GM18520 (cell line): ENCODE measurements around the gene CHMP6.
A peak's percentile ranks its signal among the peaks of the same experiment; 100 is the strongest.
"Not testable (repeated sequence)": the region's sequence is repeated elsewhere in the genome, so short reads cannot be mapped to it uniquely, and the experiment has no call there.

Experiments
- ATAC-seq: cut with Tn5 transposase; IDR thresholded peaks from one replicate; pipeline ENCODE4 v1.9.1; 2021; ENCODE audit not compliant: unreplicated experiment

CHMP6 gene

DNA sequence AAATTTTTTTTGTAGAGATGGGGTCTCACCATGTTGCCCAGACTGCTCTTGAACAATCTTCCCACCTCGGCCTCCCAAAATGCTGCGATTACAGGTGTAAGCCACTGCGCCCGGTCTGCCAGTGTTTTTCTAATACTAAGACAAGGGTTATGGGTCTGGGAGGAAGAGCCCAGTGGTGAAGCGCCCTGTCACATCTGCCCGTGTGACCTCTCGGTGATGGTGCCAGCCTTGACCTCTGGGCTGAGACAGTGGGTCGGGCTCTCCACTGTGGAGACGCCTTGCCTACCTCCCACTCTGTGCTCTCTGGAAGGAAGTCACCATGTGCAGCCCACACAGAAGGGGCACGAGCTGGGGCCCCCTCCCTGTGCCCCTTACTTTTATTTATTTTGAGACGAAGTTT is 38.2 kb downstream of the CHMP6 start:
- no peak for ATAC-seq

DNA sequence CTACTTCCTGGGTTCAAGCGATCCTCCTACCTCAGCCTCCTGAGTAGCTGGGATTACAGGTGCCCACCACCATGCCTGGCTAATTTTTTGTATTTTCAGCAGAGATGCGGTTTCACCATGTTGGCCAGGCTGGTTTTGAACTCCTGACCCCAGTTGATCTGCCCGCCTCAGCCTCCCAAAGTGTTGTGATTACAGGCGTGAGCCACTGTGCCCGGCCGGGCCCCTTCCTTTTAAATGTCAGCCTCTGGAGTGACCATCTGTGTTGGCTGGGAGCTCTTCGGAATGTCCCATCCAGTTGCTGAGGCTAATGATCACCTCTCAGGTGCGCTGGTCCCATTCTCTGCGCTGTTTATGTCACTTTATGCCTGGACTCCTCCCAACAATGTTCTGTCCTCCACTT is 38.7 kb downstream of the CHMP6 start:
- not testable (repeated sequence) for ATAC-seq

DNA sequence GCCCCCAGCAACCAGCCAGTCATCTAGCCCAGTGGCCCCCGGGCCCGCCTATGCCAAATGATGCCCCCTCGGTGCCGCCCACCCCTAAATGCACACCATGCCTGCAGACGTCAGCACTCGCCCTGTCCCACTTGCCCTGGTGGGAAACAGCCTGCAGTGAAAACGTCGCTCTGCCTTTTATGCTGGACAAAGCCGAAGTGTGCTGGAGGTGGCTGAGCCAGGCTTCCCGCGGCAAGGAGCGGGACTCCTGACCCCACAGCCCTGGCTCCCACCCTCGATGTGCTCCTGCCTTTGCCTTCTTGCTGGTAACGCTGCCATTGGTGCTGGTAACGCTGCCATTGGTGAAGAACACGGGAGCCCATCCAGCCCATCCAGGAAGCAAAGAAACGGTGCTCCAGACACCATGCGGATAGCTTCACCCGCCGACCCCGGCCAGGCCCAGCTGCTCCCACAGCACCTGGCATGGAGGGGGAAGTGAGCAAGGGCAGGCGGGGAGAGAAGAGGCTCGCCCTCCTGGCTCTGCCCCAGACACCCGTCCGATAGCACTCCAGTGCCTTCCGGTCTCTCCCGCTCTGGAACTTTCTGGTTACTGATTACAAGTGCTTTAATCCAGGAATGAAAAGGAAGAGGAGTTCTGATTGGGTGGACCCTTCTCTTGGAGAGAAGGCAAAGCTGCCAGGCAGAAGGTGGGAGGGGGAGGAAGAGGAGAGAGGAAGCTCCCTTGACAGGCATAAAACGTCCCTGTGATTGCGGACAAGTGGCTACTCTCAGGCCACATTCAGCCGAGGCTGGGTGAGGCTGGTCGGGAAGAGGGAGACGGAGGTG is 39.3 kb downstream of the CHMP6 start:
- no peak for ATAC-seq

DNA sequence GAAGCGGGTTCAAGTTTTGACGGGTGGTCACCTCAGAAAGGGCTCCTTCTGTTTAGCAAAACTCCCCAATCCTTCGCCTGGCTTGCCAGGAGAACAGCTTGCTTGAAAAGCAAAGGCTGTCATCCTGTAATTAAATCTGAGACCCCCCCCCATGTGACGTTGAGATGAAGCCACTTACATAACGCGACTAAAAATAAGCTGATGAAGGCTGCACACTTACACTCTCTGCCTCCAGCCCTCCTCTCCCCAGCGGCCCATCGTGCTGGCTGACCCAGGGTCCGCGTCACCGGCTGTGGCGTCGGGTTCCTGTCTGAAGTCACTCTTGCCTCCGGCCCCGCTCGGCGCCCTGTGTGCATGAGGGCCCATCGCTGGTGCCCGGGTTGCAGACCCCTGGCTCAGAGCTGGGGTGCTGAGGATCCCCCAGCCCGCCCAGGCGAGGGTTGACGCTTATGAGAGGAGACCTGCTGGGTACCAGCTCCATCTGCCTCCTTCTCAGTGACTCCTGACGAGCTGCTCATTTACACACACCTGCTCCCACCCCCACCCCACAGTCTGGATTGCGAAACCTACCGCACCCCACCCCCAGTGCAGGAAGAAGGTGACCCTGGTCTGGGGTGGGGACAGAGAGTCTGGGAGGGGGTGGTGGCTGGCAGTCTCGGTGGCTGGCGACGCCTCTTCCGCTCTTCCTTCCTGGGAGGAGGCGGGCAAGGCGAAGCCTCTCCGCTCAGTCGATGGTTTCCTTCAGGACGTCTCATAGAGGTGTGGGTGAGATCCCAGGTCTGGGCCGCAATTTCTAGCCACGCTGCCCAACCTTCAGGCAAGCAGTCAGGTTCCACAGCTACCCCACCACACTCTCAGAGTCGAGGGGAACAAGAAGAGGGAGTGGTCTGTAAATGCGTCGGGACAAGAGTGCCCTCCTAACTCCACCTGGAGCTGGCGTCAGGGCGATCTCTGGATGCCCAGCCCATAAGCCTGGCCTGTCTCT is 40.2 kb downstream of the CHMP6 start:
- no peak for ATAC-seq

DNA sequence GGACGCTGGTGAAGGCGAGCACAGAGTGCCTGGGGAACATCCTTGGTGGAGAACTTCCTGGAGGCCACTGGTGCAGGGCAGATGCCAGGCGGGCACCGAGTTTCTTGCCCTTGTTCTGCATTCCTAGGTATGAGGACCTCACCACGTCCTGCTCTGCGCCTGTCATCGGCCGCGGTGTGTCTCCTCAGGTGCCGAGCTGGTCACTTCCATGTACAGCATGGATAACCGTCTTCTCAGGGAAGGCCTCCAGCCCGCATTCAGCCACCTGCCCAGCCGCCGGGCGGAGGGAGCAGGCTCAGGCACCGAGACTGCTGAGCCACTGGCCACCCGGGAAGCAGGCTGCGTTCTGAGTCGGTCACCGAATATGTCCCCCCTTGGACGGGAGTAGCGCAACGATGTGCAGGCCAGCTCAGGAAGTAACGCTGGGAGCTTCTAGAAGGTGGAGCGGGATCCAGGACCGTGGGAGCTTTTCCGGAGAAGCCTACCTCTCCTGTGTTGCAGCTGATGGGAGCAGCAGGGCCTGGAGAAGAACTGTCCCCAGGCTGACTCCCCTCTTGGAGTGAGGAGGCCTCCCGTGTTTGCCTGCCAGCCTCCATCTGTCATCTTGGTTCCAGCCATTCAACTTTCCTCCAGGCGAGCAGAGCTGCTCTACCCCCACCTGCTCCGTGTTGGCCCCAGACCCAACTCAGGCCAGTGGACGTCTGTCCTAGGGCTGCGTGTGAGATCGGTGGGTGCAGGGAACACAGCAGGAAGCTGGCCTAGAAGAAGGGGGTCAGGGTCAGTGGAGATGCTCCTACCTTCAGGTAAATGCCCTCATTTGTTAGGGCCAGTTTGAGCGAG is 41.2 kb downstream of the CHMP6 start:
- no peak for ATAC-seq

DNA sequence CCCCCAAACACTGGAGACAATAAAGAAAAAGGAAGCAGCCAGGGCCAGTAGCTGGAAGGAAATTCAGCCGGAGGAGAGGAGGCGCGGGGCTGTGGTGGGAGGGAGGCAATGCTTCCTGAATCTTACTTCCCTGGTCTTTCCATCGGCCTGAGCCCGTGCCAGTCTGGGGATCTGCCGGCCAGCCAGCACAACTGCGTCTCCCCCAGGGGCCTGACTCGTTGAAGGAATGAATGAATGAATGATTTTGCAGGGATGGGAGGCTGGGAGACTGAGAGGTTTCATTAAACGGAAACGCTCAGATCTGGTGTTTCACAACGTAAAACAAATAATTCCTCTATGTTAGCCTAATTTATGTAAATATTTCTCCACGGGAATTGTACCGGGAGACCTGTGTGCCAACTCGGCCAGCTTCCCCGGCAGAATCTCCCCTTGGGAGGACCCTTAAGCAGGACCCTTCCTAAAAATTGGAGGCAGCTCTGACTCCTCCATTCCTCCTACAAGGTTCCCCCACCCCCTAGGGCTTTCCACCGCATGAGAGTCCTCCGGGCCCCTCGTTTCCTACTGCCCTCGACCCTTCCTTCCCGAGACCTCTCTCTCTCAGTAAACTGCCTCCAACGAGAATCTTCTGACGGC is 42.0 kb downstream of the CHMP6 start:
- ATAC-seq = no peak

DNA sequence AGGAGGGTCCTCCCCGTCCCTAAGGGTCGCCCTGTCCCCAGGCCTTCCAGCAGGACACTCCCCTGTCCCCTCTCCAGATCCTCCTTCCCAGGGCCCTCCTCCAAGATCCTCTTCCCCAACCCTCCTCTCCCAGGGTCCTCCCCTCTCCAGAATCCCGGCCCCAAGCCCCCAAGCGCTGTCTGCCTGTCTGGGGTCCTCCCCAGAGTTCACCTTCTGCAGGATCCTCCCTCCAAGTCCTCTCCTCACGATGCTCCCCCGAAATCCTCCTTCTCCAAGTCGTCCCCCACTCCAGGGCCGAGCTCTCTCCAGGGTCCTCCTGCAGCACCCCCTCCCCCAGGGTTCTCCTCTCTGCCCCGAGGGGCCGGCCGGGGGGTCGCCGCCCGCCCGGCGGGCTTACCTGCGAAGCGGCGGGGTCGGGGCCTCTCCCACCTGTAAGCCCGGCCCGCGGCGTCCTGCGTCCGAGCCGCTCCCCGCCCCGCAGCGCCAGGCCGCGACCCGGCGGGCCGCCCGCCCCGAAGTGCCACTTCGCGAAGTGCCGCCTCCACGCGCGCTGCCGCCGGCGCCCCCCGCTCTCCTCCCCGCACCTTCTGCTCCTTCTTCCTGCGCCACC is 42.6 kb downstream of the CHMP6 start:
- ATAC-seq = no peak

DNA sequence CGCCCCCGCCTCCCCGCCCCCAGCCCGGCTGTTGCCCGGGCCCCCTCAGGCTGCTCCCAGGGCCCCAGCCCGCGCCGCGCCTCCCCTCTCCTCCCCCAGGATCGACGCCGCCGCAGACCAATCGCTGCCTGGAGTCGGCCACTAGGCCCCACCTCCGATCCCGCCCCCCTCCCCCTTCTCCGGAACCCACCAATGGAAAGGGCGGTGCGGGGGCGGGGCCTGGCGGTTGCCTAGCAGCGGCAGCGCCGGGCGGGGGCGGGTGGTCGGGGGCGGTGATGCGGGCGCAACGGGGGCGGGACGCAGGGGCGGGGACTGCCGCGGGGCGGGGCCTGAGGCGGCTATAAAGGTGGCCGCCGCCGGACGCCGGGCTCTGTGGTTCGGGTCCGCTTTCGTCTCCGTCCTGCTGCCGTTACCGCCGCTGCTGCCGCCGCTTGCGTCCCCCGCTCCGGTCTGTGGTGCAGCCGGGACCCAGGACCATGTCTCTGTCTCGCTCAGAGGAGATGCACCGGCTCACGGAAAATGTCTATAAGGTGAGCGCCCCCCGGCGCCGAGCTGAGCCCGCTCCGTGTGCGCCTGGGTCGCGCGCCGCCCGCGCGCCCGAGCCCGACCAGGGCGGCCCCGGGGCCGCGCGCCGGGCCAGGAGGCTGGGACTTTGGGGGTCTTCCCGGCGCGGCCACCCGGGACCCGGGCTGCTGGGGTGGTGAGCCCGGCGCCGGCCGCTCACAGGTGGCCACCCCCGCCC is 43.3 kb downstream of the CHMP6 start, which contains the start of gene BAIAP2:
Gene BAIAP2, plus strand, starts transcription at position 373 of the 742 bp plus-strand sequence. Its CDS starts 104 bp downstream, at position 477.
- peak; percentile 49 for ATAC-seq

DNA sequence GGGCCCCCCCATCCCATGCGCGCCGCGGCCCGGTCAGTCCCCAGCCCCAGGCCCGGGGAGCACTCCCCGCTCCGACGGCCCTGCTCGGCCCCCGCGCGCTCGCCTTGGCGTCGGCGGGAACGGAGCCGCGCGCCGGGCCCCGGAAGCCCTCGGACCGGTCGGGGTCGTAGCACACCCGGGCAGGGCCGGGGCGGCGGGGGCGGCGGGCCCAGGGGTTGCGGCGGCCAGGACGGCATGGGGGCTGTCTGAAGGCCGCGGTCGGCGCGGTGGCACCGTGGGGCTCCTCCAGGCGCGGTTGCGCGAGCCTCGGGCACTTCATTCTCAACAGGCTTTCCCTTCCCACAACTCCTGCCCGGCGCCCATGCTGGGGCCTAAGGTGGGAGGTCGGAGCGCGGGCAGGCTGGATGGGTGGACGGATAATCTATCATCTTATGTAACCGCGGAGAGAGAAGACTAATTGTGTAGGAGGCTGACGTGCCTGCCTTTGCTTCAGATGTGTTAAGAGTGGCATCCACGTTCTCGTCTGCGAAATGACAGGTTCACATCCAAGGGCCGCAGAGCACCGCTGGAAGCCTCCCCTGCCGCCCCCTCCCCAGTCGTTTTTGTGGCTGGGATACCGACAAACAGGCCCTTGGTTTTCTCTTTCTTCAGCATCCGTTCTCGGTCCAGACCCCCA is 44.0 kb downstream of the CHMP6 start:
- ATAC-seq = no peak

DNA sequence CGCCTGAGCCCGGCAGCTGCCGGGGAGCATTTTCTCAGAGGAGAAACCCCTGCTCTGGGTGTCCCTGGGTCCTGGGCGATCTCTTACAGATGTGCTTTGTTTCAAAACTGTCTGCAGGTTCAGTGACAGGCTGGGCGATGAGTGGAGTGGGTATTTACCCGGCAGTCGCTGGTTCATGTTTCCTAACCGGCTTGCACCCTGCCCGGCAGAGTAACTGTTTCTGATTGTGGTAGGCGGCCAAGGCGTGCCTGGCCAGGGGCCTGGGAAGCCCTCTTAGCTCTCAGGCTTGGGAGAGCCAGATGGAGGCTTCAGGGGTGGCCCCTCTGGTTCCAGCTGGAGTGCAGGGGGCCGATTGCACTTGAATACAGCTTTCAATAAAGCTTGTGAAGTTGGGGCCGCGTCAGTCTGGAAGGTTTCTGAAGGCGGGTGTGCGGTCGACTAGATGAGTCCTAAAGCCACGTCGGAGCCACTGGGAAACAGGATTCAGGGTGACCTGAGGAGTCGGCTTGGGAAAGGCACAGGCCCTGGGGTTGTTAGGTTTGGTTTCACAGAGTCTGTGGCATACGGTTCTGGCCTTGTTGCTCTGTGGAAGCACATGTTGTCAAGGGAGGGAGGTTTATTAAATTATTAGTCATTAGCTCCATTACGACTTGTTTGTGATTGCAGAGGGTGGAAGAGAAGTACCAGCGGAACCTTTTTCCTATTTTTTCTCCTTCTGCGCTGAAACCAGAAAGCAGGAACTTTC is 44.7 kb downstream of the CHMP6 start:
- ATAC-seq = no peak

DNA sequence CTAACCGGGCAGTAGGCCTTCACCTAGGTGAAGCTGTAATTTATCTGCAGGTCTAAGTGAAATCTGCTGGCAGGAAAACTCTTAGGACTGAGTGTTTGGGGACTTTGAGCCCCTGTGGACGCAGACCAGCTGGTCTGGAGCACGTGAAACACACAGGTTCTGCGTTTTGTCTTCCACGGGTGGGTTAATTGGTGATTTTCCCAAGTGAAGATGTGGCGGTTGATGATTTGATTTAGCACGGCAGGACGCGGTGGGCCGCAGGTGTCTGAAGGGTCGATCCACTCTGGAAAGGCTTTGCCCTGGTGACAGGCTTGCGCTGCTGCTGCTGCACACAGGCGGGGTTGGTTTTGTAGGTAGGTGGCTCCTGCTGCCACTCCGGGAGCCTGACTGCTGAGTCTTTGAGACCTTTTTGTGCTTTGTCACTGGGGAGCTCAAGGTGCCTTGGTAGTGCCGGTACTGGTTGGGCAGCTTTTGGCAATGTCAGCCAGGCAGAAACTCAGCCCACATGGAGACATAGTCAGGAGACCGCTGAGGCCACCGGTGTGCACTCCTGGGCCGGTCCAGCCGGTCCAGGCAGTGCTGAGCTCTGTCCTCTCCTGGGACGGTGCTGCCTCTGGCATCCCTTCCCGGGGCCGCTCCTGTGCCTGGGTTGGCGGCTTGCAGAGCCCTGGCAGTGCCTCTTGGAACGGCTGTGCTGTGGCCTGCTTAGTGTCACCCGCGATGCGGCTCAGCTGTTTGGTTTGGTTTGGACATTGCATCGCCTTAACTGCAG is 45.6 kb downstream of the CHMP6 start:
- ATAC-seq = no peak

DNA sequence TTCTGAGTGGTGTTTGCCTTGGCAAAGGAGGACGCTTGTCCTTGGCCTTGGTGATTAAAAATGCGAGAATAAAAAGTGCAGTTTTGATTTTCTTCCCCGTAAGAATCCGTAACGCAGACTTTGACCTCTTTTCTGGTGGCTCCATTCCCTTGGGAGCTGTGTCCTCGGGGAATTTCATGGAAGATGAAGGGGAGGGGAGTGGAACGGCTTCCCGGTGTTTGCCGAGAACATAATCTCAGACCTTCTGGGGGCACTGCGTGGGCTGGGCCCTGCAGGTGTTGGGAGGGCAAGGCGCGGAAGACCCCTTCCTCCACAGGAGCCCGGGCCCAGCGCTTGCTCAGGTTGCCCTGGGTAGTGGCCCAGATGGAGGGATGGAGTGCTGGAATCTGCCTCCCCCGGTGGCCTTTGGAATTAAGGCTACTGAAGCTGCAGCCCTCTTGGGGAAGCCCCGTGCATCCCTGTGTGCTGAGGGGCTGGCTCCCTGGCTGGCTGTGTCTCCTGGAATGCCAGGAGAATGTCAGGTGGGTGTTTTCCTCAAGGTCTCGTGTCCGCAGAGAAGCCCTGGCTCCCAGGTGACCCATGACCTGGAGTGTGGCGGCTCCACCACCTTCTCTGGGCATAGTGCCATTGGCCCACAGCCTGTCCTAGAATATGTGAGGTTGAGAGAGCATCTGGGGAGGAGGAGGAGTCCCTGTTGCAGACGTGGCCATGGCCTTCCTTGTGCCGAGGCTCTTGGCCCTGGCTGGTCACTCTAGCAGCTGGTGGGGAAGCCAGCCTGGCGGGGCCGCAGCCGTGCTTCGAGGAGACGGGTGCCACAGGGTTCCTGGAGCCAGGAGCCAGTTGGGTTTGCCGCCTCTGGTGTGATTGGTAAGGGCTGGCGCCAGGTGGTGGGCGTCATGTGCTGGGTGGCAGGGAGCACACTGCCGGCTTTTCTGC is 46.4 kb downstream of the CHMP6 start:
- no peak for ATAC-seq

DNA sequence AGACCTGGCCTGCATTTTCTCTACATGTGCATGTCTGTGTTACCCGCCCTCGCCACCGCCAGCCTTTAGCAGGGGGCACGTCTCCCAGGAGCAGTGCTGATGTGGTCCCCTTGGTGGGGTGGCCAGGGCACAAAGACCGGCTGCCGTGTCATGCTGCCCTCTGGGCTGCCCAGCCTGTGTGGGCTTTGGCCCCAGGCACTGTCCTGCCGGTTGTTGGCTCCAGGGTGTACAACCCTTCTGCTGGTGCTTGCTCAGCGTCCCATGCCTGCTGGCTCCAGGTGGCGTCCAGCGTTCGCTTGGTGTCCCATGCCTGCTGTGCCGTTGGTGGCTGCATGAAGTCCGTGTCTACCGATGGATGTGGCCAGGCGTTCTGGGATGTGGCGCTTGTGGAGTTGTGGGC is 47.5 kb downstream of the CHMP6 start:
- no peak for ATAC-seq

DNA sequence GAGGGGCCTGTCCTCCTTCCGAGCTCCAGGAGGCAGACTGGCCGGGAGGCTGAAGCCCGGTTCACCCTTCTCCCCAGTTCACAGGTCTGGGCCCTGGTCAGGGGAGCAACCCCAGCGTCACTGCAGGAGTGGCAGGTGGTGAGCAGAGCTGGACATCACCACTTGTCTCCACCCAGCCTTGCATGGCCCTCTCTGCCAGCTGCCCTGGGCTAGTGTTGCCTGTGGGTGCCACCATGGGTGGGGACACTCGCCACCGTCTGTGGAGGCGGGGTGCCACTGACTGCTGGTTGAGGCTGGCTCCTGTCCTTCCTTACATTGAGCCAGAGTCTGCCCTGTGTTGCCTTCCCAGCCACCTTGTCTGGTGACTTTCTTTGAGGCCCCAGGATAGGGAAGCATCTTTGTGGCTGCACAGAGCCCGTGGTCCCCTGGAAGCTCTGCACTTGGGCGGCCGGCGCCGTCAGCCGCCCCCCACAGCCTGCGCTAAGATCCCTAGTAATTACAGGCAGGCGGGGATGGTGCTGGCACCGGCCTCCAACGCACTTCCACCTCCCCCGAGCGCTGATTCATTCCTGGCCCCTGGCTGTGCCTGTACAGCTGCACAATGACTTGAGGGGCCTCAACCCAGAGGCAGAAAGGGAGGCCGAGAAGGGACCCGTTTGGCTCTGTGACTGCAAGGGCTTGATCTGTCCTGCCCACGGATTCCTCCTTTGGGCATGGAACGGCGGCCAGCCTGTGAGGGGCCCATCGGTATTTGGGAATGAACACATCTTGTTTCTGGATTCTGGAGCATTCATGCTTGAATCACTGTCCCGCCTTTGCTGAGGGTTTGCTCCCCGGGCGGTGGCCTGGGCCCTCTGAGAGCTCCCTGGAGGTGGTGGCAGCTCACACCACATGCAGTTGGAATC is 48.5 kb downstream of the CHMP6 start:
- ATAC-seq = no peak

DNA sequence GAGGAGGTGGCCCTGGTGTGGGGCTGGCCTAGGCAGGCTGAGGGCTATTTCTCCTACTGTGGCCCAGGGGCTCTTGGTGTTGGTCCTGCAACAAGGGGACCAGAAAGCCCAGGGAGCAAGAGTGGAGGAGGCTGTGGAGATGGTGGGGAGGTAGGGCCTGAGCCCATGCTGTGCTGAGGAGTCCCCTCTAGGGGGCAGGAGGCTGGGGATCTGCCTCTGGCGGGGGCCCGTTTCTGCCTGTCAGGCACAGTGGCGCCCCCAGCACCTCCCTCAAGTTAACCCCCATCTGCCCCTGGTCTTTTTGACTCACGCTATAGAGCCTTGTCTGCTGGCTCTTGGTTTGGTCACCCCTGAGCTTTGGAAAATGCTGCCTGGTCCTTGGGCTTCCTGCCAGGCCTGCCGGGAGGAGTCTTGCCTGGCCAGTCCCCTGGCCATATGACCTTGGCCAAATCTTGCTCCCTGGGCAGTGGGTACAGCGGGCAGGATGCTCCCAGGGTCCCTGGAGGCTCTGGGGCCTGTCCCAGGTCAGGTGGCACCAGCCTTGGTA is 49.2 kb downstream of the CHMP6 start:
- ATAC-seq = no peak
